PC-9 (cell line): ENCODE data around the gene NEBL.

Source experiments
- CTCF ChIP-seq: fragments of 200-600 bp; sonication (generic); conservative IDR thresholded peaks from 2 replicates; pipeline ENCODE4 v1.6.1; 2017; ENCODE audit warnings: mixed run types, antibody characterized with exemption, mild to moderate bottlenecking, moderate library complexity
- EZH2 ChIP-seq: fragments of 200-600 bp; sonication (generic); IDR thresholded peaks from 2 replicates; pipeline ENCODE4 v1.8.0; 2017; ENCODE audit warnings: antibody characterized with exemption, low read depth

- TF ChIP-seq CTCF (no peak), EZH2 (no peak)
Observed at GRCh38 chr10:20760460-20760859, 136.7 kb downstream of the NEBL start.
